Ovary (tissue), 9 donors: ENCODE measurements around the gene NDUFA13. TPM values are rescaled to one million over a fixed set of nuclear protein-coding genes. Genes with fewer than 3 reads are reported as not detected.

Source experiments
- DNase-seq, 5 donors: peaks; one replicate each; pipeline ENCODE4 v3.0.0-alpha.2; 2019 to 2020
- H3K27ac ChIP-seq, 2 donors: fragments of 200-600 bp; one replicate each; pipeline versions ENCODE4 v1.5.1 to v1.8.0; 2019 to 2022
- H3K27me3 ChIP-seq: fragments of 200-600 bp; one replicate; pipeline ENCODE4 v1.8.0; 2022
- H3K36me3 ChIP-seq: fragments of 200-600 bp; sonication (generic); one replicate; pipeline ENCODE4 v1.5.1; 2019
- H3K4me1 ChIP-seq: one replicate; pipeline ENCODE4 v1.8.1; 2013; ENCODE audit warnings: mild to moderate bottlenecking, moderate library complexity; ENCODE audit not compliant: insufficient read depth
- H3K4me3 ChIP-seq: fragments of 200-600 bp; sonication (generic); one replicate; pipeline ENCODE4 v1.5.1; 2017
- H3K9me3 ChIP-seq, 2 donors: fragments of 200-600 bp in 1 of 2; sonication (generic) in 1 of 2; one replicate each; pipeline versions ENCODE4 v1.5.1 to v1.8.1; 2013 to 2019; ENCODE audit warnings: mild to moderate bottlenecking in 1 of 2, moderate library complexity in 1 of 2
- EP300 ChIP-seq: sonication (generic); formaldehyde crosslinking; IDR thresholded peaks from one replicate; pipeline ENCODE4 v1.6.1; 2017; ENCODE audit warnings: antibody characterized with exemption
- POLR2A ChIP-seq: fragments of 450-650 bp; IDR thresholded peaks from one replicate; pipeline ENCODE4 v1.6.1; 2017; ENCODE audit warnings: antibody characterized with exemption, mild to moderate bottlenecking, moderate library complexity
- WGBS, 3 donors: extraction: QIAGEN DNeasy Blood & Tissue Kit in 1 of 3; methylation state at CpG; one replicate each; pipeline versions ENCODE4 v1.1.5 to v1.1.7; 2013 to 2017; 5-methylcytosine and 5-hydroxymethylcytosine counted together
- intact Hi-C, 4 donors: fragments of 100-400 bp; cut with DNase I; formaldehyde crosslinking; loops; one replicate each; pipeline versions ENCODE4 v1.11.0 to v1.15.1; 2022 to 2023
- polyA plus RNA-seq, 2 donors: library from polyadenylated mRNA; stranded (reverse); fragments of 200-250 nt in 1 of 2; fragments of 350-450 nt in 1 of 2; fragmentation: Illumina TruSeq in 1 of 2; extraction: RNeasy Lipid Tissue Mini Kit (QIAGEN cat#74804) in 1 of 2; gene quantifications; one replicate each; pipeline ENCODE4 v1.2.3, GENCODE V29; 2013 to 2014
- total RNA-seq, 7 donors: library from RNA; depleted of rRNA in 2 of 7; stranded (reverse); fragments of >200 nt in 2 of 7; fragmentation: NEBNext Ultra II Directional in 3 of 7; extraction: Animal tissue kit (Norgen Biotek cat#: 25700) in 3 of 7; gene quantifications; one replicate each; pipeline versions ENCODE4 v1.1.0 to v1.2.4, GENCODE V29; 2016 to 2023
- TF ChIP-seq, protein P1 (sequence below), 3 donors: fragments of 450-650 bp in 2 of 3; fragments of 200-600 bp in 1 of 3; IDR thresholded peaks; one replicate each; pipeline versions ENCODE4 v1.5.1 to v1.8.0; 2016 to 2022; ENCODE audit warnings: antibody characterized with exemption in 3 of 3, mild to moderate bottlenecking in 1 of 3
- donor health status: DM: no; HTN: no; CAD: no; lungs with moderate emphysema.
- donor health status: DM: no; HTN: no; CAD: no.
- donor health status: Bipolar disorder and iron deficiency.
- donor health status: DM: yes; HTN: yes; CAD: no.
- donor health status: DM: no; HTN: no; CAD: no.
- donor health status: DM: yes; HTN: yes; CAD: no.

Gene NDUFA13
- total and polyA plus RNA-seq, 9 donors = 33.5 to 291 (median 202) TPM

DNA sequence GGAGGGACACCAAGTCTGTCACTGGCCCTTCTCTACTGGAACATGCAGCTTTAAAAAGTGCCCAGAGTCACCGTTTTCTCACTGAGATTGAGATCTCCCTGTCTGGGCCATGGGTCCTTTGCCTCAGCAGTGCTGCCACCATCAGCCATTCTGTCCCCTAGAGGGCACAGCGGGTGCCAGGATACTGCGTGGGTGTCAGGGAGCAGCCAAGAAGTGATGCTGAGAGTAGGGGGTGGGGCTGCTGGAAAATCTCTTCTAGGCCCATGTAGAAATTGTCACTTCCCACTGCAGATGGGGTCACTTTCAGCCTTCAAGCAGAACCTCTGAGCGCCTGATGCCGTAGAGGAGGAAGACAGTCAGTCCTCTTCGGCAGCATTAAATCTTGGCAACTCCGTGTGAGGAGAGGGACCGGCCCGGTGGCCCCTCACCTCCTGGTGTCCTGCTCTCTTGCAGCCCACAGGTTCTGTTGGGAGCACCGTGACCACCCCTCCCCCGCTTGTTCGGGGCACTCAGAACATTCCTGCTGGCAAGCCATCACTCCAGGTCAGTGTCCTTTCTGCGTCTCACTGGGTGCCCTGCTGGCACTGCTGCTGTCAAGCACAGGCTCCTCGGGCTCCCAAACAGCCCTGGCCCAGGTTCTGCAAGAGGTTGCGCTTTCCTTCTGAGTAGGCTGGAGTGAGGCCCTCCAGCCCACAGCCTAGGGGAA lies 22.0 kb upstream of the NDUFA13 start:
- no peak overlapping the region for H3K4me3 ChIP-seq
- intact Hi-C loops = loop anchor here (5.0 to 10.0 kb wide), 3 partner anchors 127 to 349 kb away; no protein-coding TSS in a partner anchor
- H3K27me3 ChIP-seq = no peaks in the 10 kb centered on the region
- H3K4me1 ChIP-seq = peaks cover 10% of the 10 kb centered on the region
- H3K36me3 ChIP-seq = no peaks in the 10 kb centered on the region
- H3K9me3 ChIP-seq = no peaks in the 10 kb centered on the region
- 83 to 87% (median 84%) methylated on average over 13 to 15 of the region's 15 CpGs for WGBS, 3 donors
- TF ChIP-seq, protein P1, sequence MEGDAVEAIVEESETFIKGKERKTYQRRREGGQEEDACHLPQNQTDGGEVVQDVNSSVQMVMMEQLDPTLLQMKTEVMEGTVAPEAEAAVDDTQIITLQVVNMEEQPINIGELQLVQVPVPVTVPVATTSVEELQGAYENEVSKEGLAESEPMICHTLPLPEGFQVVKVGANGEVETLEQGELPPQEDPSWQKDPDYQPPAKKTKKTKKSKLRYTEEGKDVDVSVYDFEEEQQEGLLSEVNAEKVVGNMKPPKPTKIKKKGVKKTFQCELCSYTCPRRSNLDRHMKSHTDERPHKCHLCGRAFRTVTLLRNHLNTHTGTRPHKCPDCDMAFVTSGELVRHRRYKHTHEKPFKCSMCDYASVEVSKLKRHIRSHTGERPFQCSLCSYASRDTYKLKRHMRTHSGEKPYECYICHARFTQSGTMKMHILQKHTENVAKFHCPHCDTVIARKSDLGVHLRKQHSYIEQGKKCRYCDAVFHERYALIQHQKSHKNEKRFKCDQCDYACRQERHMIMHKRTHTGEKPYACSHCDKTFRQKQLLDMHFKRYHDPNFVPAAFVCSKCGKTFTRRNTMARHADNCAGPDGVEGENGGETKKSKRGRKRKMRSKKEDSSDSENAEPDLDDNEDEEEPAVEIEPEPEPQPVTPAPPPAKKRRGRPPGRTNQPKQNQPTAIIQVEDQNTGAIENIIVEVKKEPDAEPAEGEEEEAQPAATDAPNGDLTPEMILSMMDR (IDR thresholded peaks at IDR 0.05) = no peak
- no peak for TF ChIP-seq POLR2A
- no peak for TF ChIP-seq EP300
- H3K27ac ChIP-seq = no peak overlapping the region
- no peak for DNase-seq

DNA sequence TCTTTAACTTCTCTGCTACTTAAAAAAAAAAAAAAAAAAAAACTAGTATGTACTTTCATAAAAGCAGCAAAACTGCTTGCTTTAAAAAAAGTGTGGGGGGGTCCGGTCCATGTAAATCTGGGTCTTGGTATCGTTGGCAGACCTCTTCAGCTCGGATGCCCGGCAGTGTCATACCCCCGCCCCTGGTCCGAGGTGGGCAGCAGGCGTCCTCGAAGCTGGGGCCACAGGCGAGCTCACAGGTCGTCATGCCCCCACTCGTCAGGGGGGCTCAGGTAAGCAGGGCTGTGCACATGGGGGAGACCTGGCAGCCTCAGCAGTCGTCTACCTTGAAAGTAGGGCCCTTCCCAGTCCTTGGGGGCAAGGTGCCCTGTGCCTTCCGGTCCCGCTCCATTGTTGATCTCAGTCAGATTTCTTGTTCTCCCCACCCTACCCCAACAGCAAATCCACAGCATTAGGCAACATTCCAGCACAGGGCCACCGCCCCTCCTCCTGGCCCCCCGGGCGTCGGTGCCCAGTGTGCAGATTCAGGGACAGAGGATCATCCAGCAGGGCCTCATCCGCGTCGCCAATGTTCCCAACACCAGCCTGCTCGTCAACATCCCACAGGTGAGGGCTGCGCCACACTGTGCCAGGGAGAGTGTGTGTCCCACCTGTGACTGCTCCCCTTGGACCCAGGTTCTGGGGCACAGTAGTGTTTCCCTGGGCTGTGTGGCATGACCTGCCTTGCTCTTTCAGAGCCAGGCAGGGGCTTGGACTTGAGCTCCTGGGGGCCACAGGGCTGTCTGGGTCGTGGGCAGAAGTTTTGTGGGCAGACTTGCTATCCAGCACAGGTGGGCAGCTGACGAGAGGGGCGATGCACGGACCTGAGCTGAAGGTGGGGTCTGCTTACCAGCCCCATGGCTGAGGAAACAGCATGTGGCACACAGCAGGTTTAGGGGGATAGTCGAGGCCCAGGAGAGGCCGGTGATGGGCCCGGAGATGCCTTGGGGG lies 20.1 kb upstream of the NDUFA13 start:
- no peaks in the 10 kb centered on the region for H3K4me1 ChIP-seq
- H3K27ac ChIP-seq = no peak overlapping the region
- H3K36me3 ChIP-seq = no peaks in the 10 kb centered on the region
- no peaks in the 10 kb centered on the region for H3K9me3 ChIP-seq
- 87 to 88% (median 87%) methylated on average over 29 to 30 of the region's 30 CpGs for WGBS, 3 donors
- intact Hi-C loops = loop anchor here in 1 of 4 donors (10.0 kb wide), 1 partner anchor 351 kb away; no protein-coding TSS in a partner anchor
- DNase-seq = no peak
- TF ChIP-seq, protein P1 (IDR thresholded peaks at IDR 0.05) = no peak
- TF ChIP-seq POLR2A (no peak), EP300 (no peak)
- H3K27me3 ChIP-seq = no peaks in the 10 kb centered on the region
- H3K4me3 ChIP-seq = no peak overlapping the region

DNA sequence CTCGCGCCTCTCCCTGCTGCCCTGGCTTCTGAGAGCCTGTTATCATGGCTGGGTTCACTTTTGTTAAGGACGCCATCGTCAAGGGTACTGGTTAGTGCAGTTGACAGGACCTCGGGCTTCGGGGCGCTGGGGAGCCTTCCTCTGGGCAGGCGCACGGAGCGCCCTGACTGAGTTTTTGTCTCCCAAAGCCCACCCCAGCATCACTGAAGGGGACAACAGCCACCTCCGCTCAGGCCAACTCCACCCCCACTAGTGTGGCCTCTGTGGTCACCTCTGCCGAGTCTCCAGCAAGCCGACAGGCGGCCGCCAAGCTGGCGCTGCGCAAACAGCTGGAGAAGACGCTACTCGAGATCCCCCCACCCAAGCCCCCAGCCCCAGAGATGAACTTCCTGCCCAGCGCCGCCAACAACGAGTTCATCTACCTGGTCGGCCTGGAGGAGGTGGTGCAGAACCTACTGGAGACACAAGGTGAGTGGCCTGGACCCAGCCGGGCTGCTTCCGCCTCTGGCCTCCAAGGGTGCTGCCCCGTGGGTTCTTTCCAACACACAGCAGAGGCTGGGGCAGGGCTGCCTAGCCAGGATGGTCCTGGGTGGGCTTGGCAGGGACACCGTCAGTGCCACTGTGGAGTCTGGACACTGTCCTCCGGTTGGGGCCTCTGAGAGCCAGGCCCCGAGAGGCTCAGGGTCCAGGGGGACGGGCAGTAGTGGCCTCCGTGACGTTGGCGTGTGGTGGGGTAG lies 17.6 kb upstream of the NDUFA13 start:
- DNase-seq = no peak
- intact Hi-C loops = loop anchor here in 1 of 4 donors (10.0 kb wide), 1 partner anchor 354 kb away; no protein-coding TSS in a partner anchor
- 89 to 92% (median 90%) methylated on average over 33 of the region's 33 CpGs for WGBS, 3 donors

More for the DNA sequence above, 17.6 kb upstream of the NDUFA13 start:
- Histone ChIP-seq H3K36me3 (no peaks in the 10 kb centered on the region), H3K4me3 (no peak overlapping the region), H3K27me3 (no peaks in the 10 kb centered on the region), H3K9me3 (no peaks in the 10 kb centered on the region), H3K4me1 (no peaks in the 10 kb centered on the region), H3K27ac (no peak overlapping the region)
- TF ChIP-seq EP300 (no peak), POLR2A (no peak)
- TF ChIP-seq, protein P1 (IDR thresholded peaks at IDR 0.05) = no peak
